Breast epithelium (tissue), 3 donors: ENCODE measurements around the gene INCENP.

Experiments
- POLR2A ChIP-seq: fragments of 450-650 bp; IDR thresholded peaks from one replicate; pipeline ENCODE4 v1.6.1; 2016; ENCODE audit warnings: antibody characterized with exemption, mild to moderate bottlenecking, moderate library complexity
- TF ChIP-seq, protein P1 (sequence below), 3 donors: fragments of 450-650 bp; IDR thresholded peaks; one replicate each; pipeline ENCODE4 v1.5.1; 2016 to 2017; ENCODE audit warnings: antibody characterized with exemption in 3 of 3, mild to moderate bottlenecking in 3 of 3, moderate library complexity in 3 of 3

DNA sequence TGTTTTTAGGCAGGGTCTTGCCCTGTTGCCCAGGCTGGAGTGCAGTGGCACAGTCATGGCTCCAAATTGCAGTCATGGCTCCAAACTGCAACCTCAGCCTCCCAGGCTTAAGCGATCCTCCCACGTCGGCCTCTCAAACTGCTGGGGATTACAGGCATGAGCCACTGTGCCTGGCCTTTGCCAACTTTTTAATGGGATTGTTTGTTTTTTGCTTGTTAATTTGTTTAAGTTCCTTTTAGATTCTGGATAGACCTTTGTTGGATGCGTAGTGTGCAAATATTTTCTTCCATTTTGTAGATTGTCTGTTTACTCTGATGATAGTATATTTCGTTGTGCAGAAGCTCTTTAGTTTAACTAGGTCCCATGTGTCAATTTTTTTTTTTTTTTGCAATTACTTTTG is 56.2 kb downstream of the INCENP start:
- TF ChIP-seq, protein P1, sequence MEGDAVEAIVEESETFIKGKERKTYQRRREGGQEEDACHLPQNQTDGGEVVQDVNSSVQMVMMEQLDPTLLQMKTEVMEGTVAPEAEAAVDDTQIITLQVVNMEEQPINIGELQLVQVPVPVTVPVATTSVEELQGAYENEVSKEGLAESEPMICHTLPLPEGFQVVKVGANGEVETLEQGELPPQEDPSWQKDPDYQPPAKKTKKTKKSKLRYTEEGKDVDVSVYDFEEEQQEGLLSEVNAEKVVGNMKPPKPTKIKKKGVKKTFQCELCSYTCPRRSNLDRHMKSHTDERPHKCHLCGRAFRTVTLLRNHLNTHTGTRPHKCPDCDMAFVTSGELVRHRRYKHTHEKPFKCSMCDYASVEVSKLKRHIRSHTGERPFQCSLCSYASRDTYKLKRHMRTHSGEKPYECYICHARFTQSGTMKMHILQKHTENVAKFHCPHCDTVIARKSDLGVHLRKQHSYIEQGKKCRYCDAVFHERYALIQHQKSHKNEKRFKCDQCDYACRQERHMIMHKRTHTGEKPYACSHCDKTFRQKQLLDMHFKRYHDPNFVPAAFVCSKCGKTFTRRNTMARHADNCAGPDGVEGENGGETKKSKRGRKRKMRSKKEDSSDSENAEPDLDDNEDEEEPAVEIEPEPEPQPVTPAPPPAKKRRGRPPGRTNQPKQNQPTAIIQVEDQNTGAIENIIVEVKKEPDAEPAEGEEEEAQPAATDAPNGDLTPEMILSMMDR (IDR thresholded peaks at IDR 0.05) = no peak
- TF ChIP-seq POLR2A = no peak
